T-helper 17 cell (primary cell): ENCODE measurements around the gene CCDC116. TPM values are rescaled to one million over a fixed set of nuclear protein-coding genes. Genes with fewer than 3 reads are reported as not detected.

ENCODE experiments used
- total RNA-seq, 4 donors: library from RNA in 2 of 4; stranded (reverse) in 2 of 4; gene quantifications; one replicate each; pipeline ENCODE4 v1.2.3 and lab custom pipeline; 2022 to 2026

CCDC116 gene
- total RNA-seq, 2 donors from 2014 or later: 0.13 TPM; not detected in 1

Other genes starting within 250 kb of the CCDC116 start
- gene RIMBP3B, start 249.0 kb upstream of the CCDC116 start, total RNA-seq: not detected
- gene HIC2, start 215.4 kb upstream of the CCDC116 start, total RNA-seq: 10 to 100 TPM; 11.5 to 11.9 TPM
- gene TMEM191C, start 165.4 kb upstream of the CCDC116 start, total RNA-seq: 1 to 10 TPM; 2.0 to 3.4 TPM
- gene RIMBP3C, start 81.3 kb upstream of the CCDC116 start, total RNA-seq: 1 to 10 TPM in 1 of 2 donors, under 1 TPM in 1; 0.34 to 1.2 TPM
- gene UBE2L3, start 65.0 kb upstream of the CCDC116 start, total RNA-seq: 10 to 100 TPM; 25.7 to 30.4 TPM
- gene YDJC, start 2.7 kb upstream of the CCDC116 start, total RNA-seq: 10 to 100 TPM; 28.3 to 31.0 TPM
- gene SDF2L1, start 9.5 kb downstream of the CCDC116 start, total RNA-seq: 10 to 100 TPM; 25.6 to 30.1 TPM
- gene PPIL2, start 33.3 kb downstream of the CCDC116 start, total RNA-seq: 10 to 100 TPM; 59.4 to 69.3 TPM
- gene YPEL1, start 103.0 kb downstream of the CCDC116 start, total RNA-seq: 1 to 10 TPM; 3.5 to 4.6 TPM
- 10 to 100 TPM; 74.2 to 84.6 TPM for gene MAPK1, start 234.9 kb downstream of the CCDC116 start, total RNA-seq